ENCODE data around the gene ZKSCAN1.

The ZKSCAN1 gene

DNA sequence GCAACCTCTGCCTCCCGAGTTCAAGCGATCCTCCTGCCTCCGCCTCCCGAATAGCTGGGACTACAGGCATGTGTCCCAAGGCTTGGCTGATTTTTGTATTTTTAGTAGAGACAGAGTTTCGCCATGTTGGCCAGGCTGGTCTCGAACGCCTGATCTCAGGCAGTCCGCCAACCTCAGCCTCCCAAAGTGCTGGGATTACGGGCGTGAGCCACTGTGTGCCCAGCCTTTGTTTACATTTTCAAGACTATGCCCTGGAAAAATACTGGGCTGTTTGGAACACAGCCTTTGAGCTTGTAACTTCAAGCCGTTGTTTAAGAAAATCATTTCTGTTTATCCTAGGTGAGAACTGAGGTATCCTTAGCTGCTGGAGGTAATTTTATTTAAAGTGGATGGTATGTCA, 1.9 kb downstream of the ZKSCAN1 start:
- no peak for DNase-seq (ENCODE audit: low read depth in 1 of 2, low spot score in 1 of 2)
- H3K4me3 ChIP-seq (replicated peaks; ENCODE audit: insufficient read depth, low read length): no peak overlapping the region
- no peak overlapping the region for H3K27ac ChIP-seq (replicated peaks)

GRCh38 chr7:100017875-100018274, 2.5 kb downstream of the ZKSCAN1 start:
- Histone ChIP-seq H3K4me3 (replicated peaks; ENCODE audit: insufficient read depth, low read length) (no peak overlapping the region), H3K27me3 (ENCODE audit: insufficient read depth, poor library complexity, severe bottlenecking) (no peaks in the 10 kb centered on the region), H3K27ac (replicated peaks) (no peak overlapping the region)
- TF ChIP-seq, protein P1, sequence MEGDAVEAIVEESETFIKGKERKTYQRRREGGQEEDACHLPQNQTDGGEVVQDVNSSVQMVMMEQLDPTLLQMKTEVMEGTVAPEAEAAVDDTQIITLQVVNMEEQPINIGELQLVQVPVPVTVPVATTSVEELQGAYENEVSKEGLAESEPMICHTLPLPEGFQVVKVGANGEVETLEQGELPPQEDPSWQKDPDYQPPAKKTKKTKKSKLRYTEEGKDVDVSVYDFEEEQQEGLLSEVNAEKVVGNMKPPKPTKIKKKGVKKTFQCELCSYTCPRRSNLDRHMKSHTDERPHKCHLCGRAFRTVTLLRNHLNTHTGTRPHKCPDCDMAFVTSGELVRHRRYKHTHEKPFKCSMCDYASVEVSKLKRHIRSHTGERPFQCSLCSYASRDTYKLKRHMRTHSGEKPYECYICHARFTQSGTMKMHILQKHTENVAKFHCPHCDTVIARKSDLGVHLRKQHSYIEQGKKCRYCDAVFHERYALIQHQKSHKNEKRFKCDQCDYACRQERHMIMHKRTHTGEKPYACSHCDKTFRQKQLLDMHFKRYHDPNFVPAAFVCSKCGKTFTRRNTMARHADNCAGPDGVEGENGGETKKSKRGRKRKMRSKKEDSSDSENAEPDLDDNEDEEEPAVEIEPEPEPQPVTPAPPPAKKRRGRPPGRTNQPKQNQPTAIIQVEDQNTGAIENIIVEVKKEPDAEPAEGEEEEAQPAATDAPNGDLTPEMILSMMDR (IDR thresholded peaks at IDR 0.05; ENCODE audit: insufficient read depth, low read length): no peak
- TF ChIP-seq SPI1 (IDR thresholded peaks at IDR 0.05; ENCODE audit: borderline replicate concordance, low read depth): no peak
- no peak for TF ChIP-seq GABPA (IDR thresholded peaks at IDR 0.05; ENCODE audit: low read depth)
- no peak for DNase-seq (ENCODE audit: low read depth in 1 of 2, low spot score in 1 of 2)

More for the DNA sequence above, 1.9 kb downstream of the ZKSCAN1 start:
- H3K27me3 ChIP-seq (ENCODE audit: insufficient read depth, poor library complexity, severe bottlenecking): no peaks in the 10 kb centered on the region
- no peak for TF ChIP-seq POLR2AphosphoS5 (IDR thresholded peaks at IDR 0.05; ENCODE audit: low read depth)
- no peak for TF ChIP-seq SPI1 (IDR thresholded peaks at IDR 0.05; ENCODE audit: borderline replicate concordance, low read depth)
- no peak for TF ChIP-seq GABPA (IDR thresholded peaks at IDR 0.05; ENCODE audit: low read depth)
- TF ChIP-seq REST (IDR thresholded peaks at IDR 0.05; ENCODE audit: insufficient replicate concordance, low read depth): no peak
- TF ChIP-seq, protein P1 (IDR thresholded peaks at IDR 0.05; ENCODE audit: insufficient read depth, low read length): no peak

- H3K27ac ChIP-seq (replicated peaks): peak overlapping the region; percentile 54
- TF ChIP-seq SPI1 (IDR thresholded peaks at IDR 0.05; ENCODE audit: borderline replicate concordance, low read depth) (no peak), GABPA (IDR thresholded peaks at IDR 0.05; ENCODE audit: low read depth) (no peak), REST (IDR thresholded peaks at IDR 0.05; ENCODE audit: insufficient replicate concordance, low read depth) (no peak), POLR2AphosphoS5 (IDR thresholded peaks at IDR 0.05; ENCODE audit: low read depth) (no peak)
- TF ChIP-seq, protein P1 (IDR thresholded peaks at IDR 0.05; ENCODE audit: insufficient read depth, low read length): no peak
- H3K4me3 ChIP-seq (replicated peaks; ENCODE audit: insufficient read depth, low read length): no peak overlapping the region
- no peak for DNase-seq (ENCODE audit: low read depth in 1 of 2, low spot score in 1 of 2)
- H3K27me3 ChIP-seq (ENCODE audit: insufficient read depth, poor library complexity, severe bottlenecking): no peaks in the 10 kb centered on the region
Measured at GRCh38 chr7:100019908-100020307, 4.5 kb downstream of the ZKSCAN1 start.

DNA sequence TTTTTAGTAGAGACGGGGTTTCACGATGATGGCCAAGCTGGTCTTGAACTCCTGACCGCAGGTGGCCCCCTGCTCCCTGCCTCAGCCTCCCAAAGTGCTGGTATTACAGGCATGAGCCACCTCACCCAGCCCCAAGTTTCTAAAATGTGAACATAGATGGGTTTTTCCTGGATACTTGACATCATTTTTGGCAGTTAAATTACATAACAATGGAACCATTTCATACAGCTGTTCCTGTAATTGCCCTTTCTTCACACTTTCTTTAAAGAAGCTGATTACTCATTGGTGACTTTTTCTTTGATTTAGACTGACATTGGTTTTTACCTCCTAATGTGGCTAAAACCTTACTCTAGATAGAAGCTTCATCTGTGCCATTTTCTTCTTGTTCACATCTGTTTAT, 5.9 kb downstream of the ZKSCAN1 start:
- TF ChIP-seq GABPA (IDR thresholded peaks at IDR 0.05; ENCODE audit: low read depth): no peak
- no peak for TF ChIP-seq REST (IDR thresholded peaks at IDR 0.05; ENCODE audit: insufficient replicate concordance, low read depth)
- TF ChIP-seq, protein P1 (IDR thresholded peaks at IDR 0.05; ENCODE audit: insufficient read depth, low read length): no peak
- no peak for TF ChIP-seq POLR2AphosphoS5 (IDR thresholded peaks at IDR 0.05; ENCODE audit: low read depth)
- TF ChIP-seq SPI1 (IDR thresholded peaks at IDR 0.05; ENCODE audit: borderline replicate concordance, low read depth): no peak
- no peak overlapping the region for H3K4me3 ChIP-seq (replicated peaks; ENCODE audit: insufficient read depth, low read length)
- H3K27ac ChIP-seq (replicated peaks): peak overlapping the region; percentile 54
- H3K27me3 ChIP-seq (ENCODE audit: insufficient read depth, poor library complexity, severe bottlenecking): no peaks in the 10 kb centered on the region
- DNase-seq (ENCODE audit: low read depth in 1 of 2, low spot score in 1 of 2): no peak
